Heart left ventricle (tissue), 16 donors: Measurements from ENCODE around the gene KLF7. TPM values are rescaled to one million over a fixed set of nuclear protein-coding genes. Genes with fewer than 3 reads are reported as not detected.

Experiments
- ATAC-seq, 4 donors: fragments of 200-7000 bp; cut with Tn5 transposase; one replicate each; pipeline ENCODE4 v1.9.1; 2020 to 2022; ENCODE audit warnings: moderate library complexity in 4 of 4, mild to moderate bottlenecking in 3 of 4, moderate number of reproducible peaks in 1 of 4
- DNase-seq, 5 donors: peaks; one replicate each; pipeline ENCODE4 v3.0.0-alpha.2; 2020
- H3K27ac ChIP-seq, 12 donors: fragments of 200-600 bp; sonication (generic) in 4 of 12; one replicate each; pipeline versions ENCODE4 v1.5.0 to v1.8.0; 2016 to 2022; ENCODE audit warnings: mild to moderate bottlenecking in 2 of 12
- H3K27me3 ChIP-seq, 9 donors: fragments of 200-600 bp; sonication (generic) in 2 of 9; one replicate each; pipeline versions ENCODE4 v1.5.1 to v1.8.0; 2016 to 2022; ENCODE audit warnings: mild to moderate bottlenecking in 3 of 9
- H3K36me3 ChIP-seq, 9 donors: fragments of 200-600 bp; sonication (generic) in 2 of 9; one replicate each; pipeline versions ENCODE4 v1.5.0 to v1.8.0; 2018 to 2022; ENCODE audit warnings: mild to moderate bottlenecking in 2 of 9
- H3K4me1 ChIP-seq, 12 donors: fragments of 200-600 bp; sonication (generic) in 4 of 12; one replicate each; pipeline versions ENCODE4 v1.5.0 to v1.8.0; 2016 to 2022; ENCODE audit warnings: mild to moderate bottlenecking in 3 of 12
- H3K4me3 ChIP-seq, 12 donors: fragments of 200-600 bp; sonication (generic) in 4 of 12; one replicate each; pipeline versions ENCODE4 v1.5.0 to v1.8.0; 2017 to 2022; ENCODE audit warnings: mild to moderate bottlenecking in 9 of 12, moderate library complexity in 4 of 12
- H3K9me3 ChIP-seq, 12 donors: fragments of 200-600 bp; sonication (generic) in 4 of 12; one replicate each; pipeline versions ENCODE4 v1.5.0 to v1.8.0; 2016 to 2022; ENCODE audit warnings: mild to moderate bottlenecking in 1 of 12
- CTCF ChIP-seq, 12 donors: fragments of 200-600 bp; sonication (generic) in 4 of 12; IDR thresholded peaks; one replicate each; pipeline versions ENCODE4 v1.5.0 to v1.8.0; 2018 to 2022; ENCODE audit warnings: antibody characterized with exemption in 12 of 12, mild to moderate bottlenecking in 5 of 12
- POLR2A ChIP-seq, 2 donors: fragments of 450-650 bp; IDR thresholded peaks; one replicate each; pipeline ENCODE4 v1.6.1; 2017; ENCODE audit warnings: antibody characterized with exemption in 2 of 2, mild to moderate bottlenecking in 2 of 2, moderate library complexity in 2 of 2
- WGBS, 4 donors: extraction: QIAGEN DNeasy Blood & Tissue Kit in 2 of 4; methylation state at CpG; one replicate each; pipeline versions ENCODE4 v1.1.5 to v1.1.7; 2013 to 2018; 5-methylcytosine and 5-hydroxymethylcytosine counted together
- intact Hi-C, 10 donors: fragments of 100-400 bp; cut with DNase I; formaldehyde crosslinking; loops; one replicate each; pipeline versions ENCODE4 v1.11.1 to v1.14.2; 2022
- polyA plus RNA-seq, 2 donors: library from polyadenylated mRNA; stranded (reverse); fragments of 200-250 nt; gene quantifications; one replicate each; pipeline ENCODE4 v1.2.3, GENCODE V29; 2013
- total RNA-seq, 9 donors: library from RNA; depleted of rRNA in 2 of 9; stranded (reverse); fragments of >200 nt in 2 of 9; fragmentation: NEBNext Ultra II Directional in 3 of 9; extraction: Animal tissue kit (Norgen Biotek cat#: 25700) in 3 of 9; gene quantifications; one replicate each; pipeline versions ENCODE4 v1.1.0 to v1.2.4, GENCODE V29; 2016 to 2023
- donor health status: ischemic (EF 13 %, LVEDD 7.1; RV severe dilation, severe dysfunction).
- donor health status: healthy with polysubstance abuse.
- donor health status: DM: no; HTN: yes; CAD: no.
- donor health status: DM: no; HTN: no; CAD: no.
- donor health status: ischemic (EF 25% LVEDD 6.9; RV normal size, moderate dysfunction).
- donor health status: ischemic (EF 25% LVEDD 5.7; RV mildly dilated, moderate dysfunction).
- donor health status: healthy.
- donor health status: DM: yes; HTN: yes; CAD: no.
- donor health status: ischemic (EF 35%, LVEDD 5.7; RV mildly dilated, moderate dysfunction).
- donor health status: nonischemic (EF 11% LVEDD 7.7; RV severe dilation, severe dysfunction).
- donor health status: DM: yes; HTN: yes; CAD: no.
- donor health status: PGD.
- donor health status: ischemic (EF 29% LVEDD 5.4; RV normal size, mild dysfunction).
- donor health status: nonischemic (EF 23%, LVEDD 6.1; RV moderate dilation, normal function).

The KLF7 gene
- total and polyA plus RNA-seq, 11 donors, result 5.0 to 49.8 (median 26.2) TPM

GRCh38 chr2:207206011-207206410 lies 40.3 kb upstream of the KLF7 start:
- intact Hi-C loops, result no loop called here
- no peak overlapping the region for H3K4me3 ChIP-seq
- H3K36me3 ChIP-seq, result no peaks in the 10 kb centered on the region
- no peaks in the 10 kb centered on the region for H3K9me3 ChIP-seq
- H3K27ac ChIP-seq, result no peak overlapping the region
- ATAC-seq (no peak), DNase-seq (no peak)
- TF ChIP-seq POLR2A (IDR thresholded peaks at IDR 0.05), result no peak
- no peak for TF ChIP-seq CTCF (IDR thresholded peaks at IDR 0.05)
- H3K27me3 ChIP-seq, result no peaks in the 10 kb centered on the region
- H3K4me1 ChIP-seq, result no peaks in the 10 kb centered on the region
- 87 to 90% (median 89%) methylated on average over 3 of the region's 3 CpGs for WGBS, 4 donors

- ATAC-seq (no peak), DNase-seq (no peak)
- Histone ChIP-seq H3K4me3 (no peak overlapping the region), H3K27me3 (no peaks in the 10 kb centered on the region), H3K9me3 (no peaks in the 10 kb centered on the region), H3K36me3 (no peaks in the 10 kb centered on the region), H3K4me1 (no peaks in the 10 kb centered on the region), H3K27ac (no peak overlapping the region)
- TF ChIP-seq POLR2A (IDR thresholded peaks at IDR 0.05) (no peak), CTCF (IDR thresholded peaks at IDR 0.05) (no peak)
- intact Hi-C loops, result no loop called here
Observed at GRCh38 chr2:207205173-207205957, 39.6 kb upstream of the KLF7 start.

GRCh38 chr2:207203056-207203455 lies 37.3 kb upstream of the KLF7 start:
- H3K9me3 ChIP-seq, result no peaks in the 10 kb centered on the region
- no peaks in the 10 kb centered on the region for H3K36me3 ChIP-seq
- H3K27me3 ChIP-seq, result no peaks in the 10 kb centered on the region
- 32 to 52% (median 43%) methylated on average over 1 of the region's 1 CpG for WGBS, 4 donors
- H3K4me3 ChIP-seq, result no peak overlapping the region
- TF ChIP-seq CTCF (IDR thresholded peaks at IDR 0.05), result no peak
- TF ChIP-seq POLR2A (IDR thresholded peaks at IDR 0.05), result no peak
- ATAC-seq, result no peak
- intact Hi-C loops, result no loop called here
- no peaks in the 10 kb centered on the region for H3K4me1 ChIP-seq
- no peak for DNase-seq
- H3K27ac ChIP-seq, result no peak overlapping the region

- no peaks in the 10 kb centered on the region for H3K4me1 ChIP-seq
- no peak overlapping the region for H3K27ac ChIP-seq
- DNase-seq (no peak), ATAC-seq (no peak)
- H3K4me3 ChIP-seq, result no peak overlapping the region
- TF ChIP-seq CTCF (IDR thresholded peaks at IDR 0.05) (no peak), POLR2A (IDR thresholded peaks at IDR 0.05) (no peak)
- 23 to 33% (median 29%) methylated on average over 4 of the region's 4 CpGs for WGBS, 4 donors
- H3K27me3 ChIP-seq, result no peaks in the 10 kb centered on the region
- H3K9me3 ChIP-seq, result no peaks in the 10 kb centered on the region
- intact Hi-C loops, result no loop called here
- no peaks in the 10 kb centered on the region for H3K36me3 ChIP-seq
Observed at GRCh38 chr2:207202645-207203044, 36.9 kb upstream of the KLF7 start.
